Fibroblast of skin of left quadriceps (primary cell): ENCODE data around the gene EIF5A2.

ENCODE experiments used
- DNase-seq, 2 experiments: peaks; one replicate each; pipeline ENCODE4 v3.0.0-alpha.2; 2013; ENCODE audit warnings: low read depth in 2 of 2

EIF5A2 gene

DNA sequence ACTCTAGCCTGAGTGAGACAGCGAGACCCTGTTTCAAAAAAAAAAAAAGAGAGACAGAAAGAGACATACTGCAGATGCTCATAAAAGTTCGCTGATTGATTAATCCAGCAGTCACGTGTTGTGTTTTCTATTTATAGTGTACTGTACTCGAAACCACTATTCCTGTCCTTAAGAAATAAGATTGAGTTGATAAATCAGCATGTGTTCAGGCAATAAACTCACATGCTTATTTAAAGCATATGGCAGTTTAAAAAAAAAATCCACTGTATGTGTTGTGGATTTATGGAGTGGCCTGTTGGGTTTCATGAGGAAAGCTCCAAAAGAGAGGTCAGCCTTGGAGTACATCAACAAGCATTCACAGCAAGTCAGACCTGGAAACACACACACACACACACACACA is 56.1 kb downstream of the EIF5A2 start:
- peak; percentile 59 to 63 for DNase-seq

DNA sequence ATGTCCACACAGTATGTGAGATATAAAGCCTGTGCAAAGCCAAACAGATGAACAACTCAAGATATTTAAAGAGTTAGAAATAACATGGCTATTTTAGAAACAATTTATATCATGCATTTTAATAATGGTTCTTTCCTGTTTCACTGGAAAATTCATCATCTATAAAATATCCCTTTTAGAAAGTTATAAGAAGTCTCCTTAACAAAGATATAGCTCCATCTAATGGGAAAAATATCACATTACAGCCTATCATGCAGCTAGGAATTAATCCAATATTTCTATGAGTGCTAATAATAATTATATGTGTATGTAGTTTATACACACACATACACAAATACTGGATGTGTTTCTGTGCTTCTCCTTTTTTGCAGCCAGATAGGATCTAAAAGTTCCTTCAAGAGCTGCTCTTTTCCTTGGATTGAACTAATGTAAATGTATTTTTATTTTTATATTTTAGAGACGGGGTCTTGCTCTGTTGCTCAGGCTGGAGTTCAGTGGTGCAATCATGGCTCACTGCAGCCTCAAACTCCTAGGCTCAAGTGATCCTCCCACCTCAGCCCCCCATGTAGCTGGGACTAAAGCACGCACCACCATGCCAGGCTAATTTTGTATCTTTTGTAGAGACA is 60.0 kb downstream of the EIF5A2 start:
- no peak for DNase-seq

DNA sequence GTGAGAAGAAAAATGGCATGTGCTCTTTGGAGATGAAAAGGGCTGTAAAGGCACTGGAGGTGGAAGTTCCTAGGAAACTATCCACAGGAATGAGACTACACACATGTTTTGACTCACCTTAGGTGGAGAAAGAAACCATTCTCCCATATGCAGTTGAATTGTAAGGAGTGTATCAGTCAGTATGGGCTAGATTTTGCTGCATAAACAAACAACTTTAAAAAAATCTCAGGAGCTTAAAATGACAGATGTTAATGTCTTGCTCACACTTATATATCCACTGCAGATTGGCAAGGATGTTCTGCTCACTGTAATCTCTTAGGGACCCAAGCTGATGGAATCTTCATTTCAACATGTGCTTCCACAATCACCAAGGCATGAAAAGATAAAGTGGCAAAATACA is 64.1 kb downstream of the EIF5A2 start:
- no peak for DNase-seq

DNA sequence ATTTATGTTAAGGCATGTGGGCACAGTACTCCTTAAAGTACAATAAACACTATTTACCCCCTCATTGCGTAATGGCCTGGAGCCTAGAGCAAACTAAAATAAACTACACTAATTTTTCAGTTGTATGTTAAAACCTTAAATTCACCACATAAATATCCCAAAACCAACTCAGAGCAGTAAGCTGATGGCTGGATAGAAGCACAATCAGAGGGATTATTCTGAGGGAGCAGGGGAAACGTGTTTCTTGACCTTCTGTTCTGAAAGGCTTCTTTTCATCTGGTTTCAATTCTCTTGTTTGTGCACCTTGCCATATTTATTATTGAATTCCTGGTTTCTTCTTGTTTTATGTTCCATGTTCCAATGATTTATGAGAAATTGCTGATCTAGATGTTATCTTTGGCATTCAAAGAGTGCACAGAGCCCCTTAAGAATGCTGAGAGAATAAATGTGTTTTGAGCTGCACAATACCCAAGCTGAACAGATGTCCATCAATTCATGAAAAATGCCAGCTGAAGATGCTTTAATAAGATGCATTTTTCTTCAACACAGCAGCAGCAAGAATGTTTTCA is 68.1 kb downstream of the EIF5A2 start:
- DNase-seq = peak; percentile 45 to 48

DNA sequence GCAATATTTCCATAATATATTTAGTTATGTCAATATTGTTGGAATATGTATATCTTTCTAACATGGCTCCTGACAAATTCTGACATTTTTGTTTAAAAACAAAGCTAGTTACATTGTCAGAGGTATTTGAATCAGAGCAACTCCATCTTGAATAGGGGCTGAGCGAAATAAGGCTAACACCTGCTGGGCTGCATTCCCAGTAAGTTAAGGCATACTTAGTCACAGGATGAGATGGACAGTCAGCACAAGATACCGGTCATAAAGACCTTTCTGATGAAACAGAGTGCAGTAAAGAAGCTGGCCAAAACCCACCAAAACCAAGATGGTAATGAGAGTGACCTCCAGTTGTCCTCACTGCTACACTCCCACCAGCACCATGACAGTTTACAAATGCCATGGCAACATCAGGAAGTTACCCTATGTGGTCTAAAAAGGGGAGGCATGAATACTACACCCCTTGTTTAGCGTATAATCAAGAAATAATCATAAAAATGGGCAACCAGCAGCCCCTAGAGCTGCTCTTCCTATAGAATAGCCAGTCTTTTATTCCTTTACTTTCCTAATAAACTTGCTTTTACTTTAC is 68.8 kb downstream of the EIF5A2 start:
- DNase-seq = no peak
